GM12878 (cell line): ENCODE results near the gene TRAF3. TPM values are rescaled to one million over a fixed set of nuclear protein-coding genes. Genes with fewer than 3 reads are reported as not detected.
A peak's percentile ranks its signal among the peaks of the same experiment; 100 is the strongest.

Experiments used
- ATAC-seq: fragments of 200-7000 bp; cut with Tn5 transposase; 3 replicates; pipeline ENCODE4 v1.9.1; 2020; ENCODE audit warnings: mild to moderate bottlenecking, moderate library complexity
- BruUV-seq: library from RNA; stranded (reverse); fragments of 400-500 nt; replicated peaks from 2 replicates; lab custom pipeline; 2021; lab: Mats Ljungman, UMichigan
- CTCF ChIA-PET: fragments of 300-600 bp; sonication (Branson Sonifier 250); formaldehyde crosslinking; extraction: SDS; loops from one replicate; lab custom pipeline; 2021; ENCODE audit warnings: inconsistent platforms; lab: Yijun Ruan, JAX
- POLR2A ChIA-PET: fragments of 350-600 bp; formaldehyde crosslinking; extraction: SDS; loops from one replicate; lab custom pipeline; 2021; ENCODE audit warnings: inconsistent platforms; lab: Charles Lee
- RAD21 ChIA-PET: fragments of 300-600 bp; sonication (Branson Sonifier 250); formaldehyde crosslinking; loops from one replicate; lab custom pipeline; 2023; ENCODE audit warnings: antibody characterized with exemption; ENCODE audit not compliant: unreplicated experiment; lab: Charles Lee
- SMC1A ChIA-PET: fragments of 300-600 bp; sonication (Branson Sonifier 250); formaldehyde crosslinking; loops from one replicate; lab custom pipeline; 2023; ENCODE audit not compliant: unreplicated experiment, uncharacterized antibody; lab: Charles Lee
- DNase-seq: peaks from one replicate; pipeline ENCODE4 v3.0.0-alpha.2; 2011; ENCODE audit warnings: low read depth, low spot score
- FAIRE-seq: peaks from 3 replicates; lab custom pipeline; 2011; peaks lifted over from hg19 to GRCh38; lab: Jason Lieb, UNC
- H2AFZ ChIP-seq: 2 replicates; pipeline ENCODE4 v1.6.0; 2011; ENCODE audit warnings: low read depth, low read length, control low read depth; ENCODE audit not compliant: control insufficient read depth
- H3K27ac ChIP-seq: 2 replicates; pipeline ENCODE4 v1.5.1; 2011; ENCODE audit warnings: control low read depth; ENCODE audit not compliant: control insufficient read depth, insufficient read depth
- H3K27me3 ChIP-seq, 2 experiments: replicated peaks in 1 of 2; 2 replicates each; pipeline versions ENCODE4 v1.6.0 to v1.6.1; 2011; ENCODE audit warnings: low read length in 1 of 2; ENCODE audit not compliant: control insufficient read depth in 2 of 2, insufficient read depth in 2 of 2
- H3K36me3 ChIP-seq, 2 experiments: 2 replicates each; pipeline ENCODE4 v1.5.1; 2011; ENCODE audit warnings: low read length in 1 of 2; ENCODE audit not compliant: control insufficient read depth in 2 of 2, insufficient read depth in 2 of 2
- H3K4me1 ChIP-seq: 2 replicates; pipeline ENCODE4 v1.6.1; 2011; ENCODE audit warnings: mild to moderate bottlenecking, low read length, moderate library complexity, mixed read lengths; ENCODE audit not compliant: control insufficient read depth, insufficient read depth
- H3K4me2 ChIP-seq: 2 replicates; pipeline ENCODE4 v1.6.0; 2011; ENCODE audit warnings: control low read depth; ENCODE audit not compliant: control insufficient read depth, insufficient read depth
- H3K4me3 ChIP-seq: fragments of 200-600 bp; sonication (generic); 2 replicates; pipeline ENCODE4 v1.5.1; 2016
- H3K79me2 ChIP-seq: 2 replicates; pipeline ENCODE4 v1.6.0; 2011; ENCODE audit warnings: low read length; ENCODE audit not compliant: control insufficient read depth, insufficient read depth
- H3K9ac ChIP-seq: 2 replicates; pipeline ENCODE4 v1.8.0; 2011; ENCODE audit warnings: low read length, control low read depth, mixed read lengths; ENCODE audit not compliant: control insufficient read depth, insufficient read depth
- H3K9me3 ChIP-seq: replicated peaks from 3 replicates; pipeline ENCODE4 v1.5.1; 2011; ENCODE audit warnings: mild to moderate bottlenecking, low read length; ENCODE audit not compliant: control insufficient read depth, insufficient read depth
- H4K20me1 ChIP-seq: 2 replicates; pipeline ENCODE4 v1.6.0; 2011; ENCODE audit not compliant: control insufficient read depth, insufficient read depth
- IKZF2 ChIP-seq, 2 experiments: fragments of 450-650 bp; IDR thresholded peaks; 2 replicates each; pipeline ENCODE4 v1.6.1; 2017; ENCODE audit warnings: mild to moderate bottlenecking in 2 of 2, moderate library complexity in 2 of 2
- NR2C2 ChIP-seq: IDR thresholded peaks from 2 replicates; pipeline ENCODE4 v1.6.1; 2011; ENCODE audit warnings: borderline replicate concordance, low read depth; ENCODE audit not compliant: control insufficient read depth, insufficient read length
- PRDM15 ChIP-seq: fragments of 450-650 bp; formaldehyde crosslinking; IDR thresholded peaks from 2 replicates; pipeline ENCODE4 v1.4.0; 2020; ENCODE audit warnings: mild to moderate bottlenecking, moderate library complexity
- TARDBP ChIP-seq: IDR thresholded peaks from 2 replicates; pipeline ENCODE4 v1.6.1; 2016; ENCODE audit warnings: borderline replicate concordance
- ZBTB40 ChIP-seq: fragments of 450-650 bp; IDR thresholded peaks from 2 replicates; pipeline ENCODE4 v1.6.1; 2016; ENCODE audit warnings: mild to moderate bottlenecking, moderate library complexity, borderline replicate concordance
- ZSCAN29 ChIP-seq: fragments of 450-650 bp; IDR thresholded peaks from 2 replicates; pipeline ENCODE4 v1.6.1; 2017; ENCODE audit warnings: mild to moderate bottlenecking, moderate library complexity
- WGBS: methylation state at CpG from one replicate; pipeline ENCODE4 v1.1.6; 2016; ENCODE audit warnings: low lambda C conversion rate; ENCODE audit not compliant: insufficient replicate concordance, insufficient coverage; ENCODE audit errors: missing lambda C conversion rate; 5-methylcytosine and 5-hydroxymethylcytosine counted together
- in situ Hi-C: fragments of 300-500 bp; cut with MboI; formaldehyde crosslinking; loops from 9 replicates; pipeline ENCODE4 v1.14.3; 2018; ENCODE audit warnings: mixed read lengths
- intact Hi-C: fragments of 100-400 bp; cut with micrococcal nuclease; formaldehyde crosslinking; loops from one replicate; pipeline ENCODE4 v1.14.2; 2022; ENCODE audit not compliant: unreplicated experiment
- polyA plus RNA-seq, 11 experiments: library from polyadenylated mRNA; depleted of rRNA in 4 of 11; unstranded in 6 of 11; stranded (reverse) in 5 of 11; fragments of >200 nt; fragmentation: Nextera tagmentation in 4 of 11; fragmentation: Illumina TruSeq in 1 of 11; extraction: Ambion mirVana in 4 of 11; extraction: Trizol in 1 of 11; gene quantifications; 1 replicate in 1 of 11; 2 replicates in 10 of 11; pipeline versions ENCODE4 v1.2.1 to v1.2.3, GENCODE V29; 2011 to 2016; ENCODE audit warnings: inconsistent platforms in 2 of 11, missing spikeins in 2 of 11, low read depth in 1 of 11
- total RNA-seq, 4 experiments: library from RNA; depleted of rRNA in 3 of 4; stranded (reverse); fragments of >200 nt in 3 of 4; fragmentation: Illumina TruSeq in 1 of 4; extraction: Trizol in 1 of 4; gene quantifications; 2 replicates each; pipeline versions ENCODE4 v1.2.1 to v1.2.3, GENCODE V29; 2013 to 2021
- TF ChIP-seq, protein P1 (sequence below): IDR thresholded peaks from 2 replicates; pipeline ENCODE4 v1.6.1; 2011; ENCODE audit warnings: low read depth, mild to moderate bottlenecking, low read length, moderate library complexity, borderline replicate concordance; ENCODE audit errors: extremely low read depth
- TF ChIP-seq, protein P2 (sequence below): fragments of 450-650 bp; IDR thresholded peaks from 2 replicates; pipeline ENCODE4 v1.6.1; 2016; ENCODE audit warnings: mild to moderate bottlenecking

The TRAF3 gene
- total and polyA plus RNA-seq, 10 of the 15 experiments (the other 5 are each of a cell fraction or from before 2014, with no cell fraction given) = 3.0 to 70.1 (median 36.5) TPM

DNA sequence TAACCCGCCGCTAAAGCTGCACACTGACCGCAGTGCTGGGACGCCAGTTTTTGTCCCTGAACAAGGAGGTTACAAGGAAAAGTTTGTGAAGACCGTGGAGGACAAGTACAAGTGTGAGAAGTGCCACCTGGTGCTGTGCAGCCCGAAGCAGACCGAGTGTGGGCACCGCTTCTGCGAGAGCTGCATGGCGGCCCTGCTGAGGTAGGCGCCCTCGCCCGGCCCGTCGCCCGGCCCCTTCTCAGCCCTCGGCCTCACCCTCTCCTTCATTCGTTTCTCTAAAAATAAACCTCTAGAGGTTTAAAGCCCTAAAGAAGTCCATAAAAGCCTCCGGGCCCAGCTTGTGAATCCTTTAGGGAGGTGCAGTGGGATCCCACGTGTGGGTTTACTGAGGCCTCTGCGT lies 93.0 kb downstream of the TRAF3 start (continued):
- no peak for TF ChIP-seq ZBTB40
- TF ChIP-seq TARDBP = no peak
- TF ChIP-seq, all 136 proteins: peak for 0

DNA sequence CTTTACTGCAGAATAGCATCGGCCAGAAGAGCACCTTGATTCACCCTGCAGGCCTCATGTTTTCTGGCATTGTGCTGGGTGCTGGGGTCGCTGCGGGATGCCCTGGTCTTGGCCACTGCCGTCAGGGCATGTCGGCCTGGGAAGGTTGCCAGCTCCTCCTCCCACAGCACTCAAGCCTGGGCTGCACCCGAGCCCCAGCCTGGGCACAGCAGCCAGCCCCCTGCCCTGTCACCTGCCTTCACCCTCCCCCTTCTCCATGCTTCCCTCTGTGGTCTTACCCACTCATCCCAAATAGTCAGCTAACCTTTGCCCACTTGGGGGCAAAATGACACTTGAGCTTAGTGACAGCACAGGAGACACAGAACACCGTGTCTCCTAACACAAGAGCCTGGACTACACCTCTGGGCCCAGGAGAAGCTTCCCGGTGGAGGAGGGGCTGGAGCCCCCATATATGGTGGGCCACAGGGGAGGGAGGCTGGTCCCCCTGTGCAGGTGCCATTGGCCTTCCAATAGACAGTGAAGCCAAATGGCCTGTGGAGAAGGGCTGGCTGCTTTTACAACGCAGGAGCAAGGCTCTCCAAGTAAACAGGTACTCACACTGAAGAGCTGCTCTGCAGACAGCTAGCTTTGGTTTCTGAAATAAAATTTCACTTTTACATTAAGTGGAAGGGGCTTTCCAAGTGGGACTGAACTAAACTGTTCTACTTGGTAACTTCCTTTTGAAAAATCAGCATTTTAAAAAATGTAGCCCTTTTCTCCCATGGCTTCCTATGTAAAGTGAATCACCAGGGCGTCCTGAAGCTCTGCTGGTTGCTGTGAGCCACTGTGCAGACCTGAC lies 94.0 kb downstream of the TRAF3 start:
- Histone ChIP-seq H3K4me1 (peaks cover 29% of the 10 kb centered on the region), H3K36me3 (peaks cover 38 to 48% of the 10 kb centered on the region in 2 experiments), H4K20me1 (peaks cover 5% of the 10 kb centered on the region; the same call in 1 of the 2 replicates), H2AFZ (no peak overlapping the region), H3K9me3 (no peaks in the 10 kb centered on the region; the same call in 2 of the 3 replicates), H3K79me2 (peaks cover 34% of the 10 kb centered on the region), H3K27ac (no peak overlapping the region; the same call in 1 of the 2 replicates), H3K27me3 (no peaks in the 10 kb centered on the region), H3K4me2 (no peak overlapping the region), H3K9ac (no peak overlapping the region), H3K4me3 (no peak overlapping the region)
- ATAC-seq (peak; percentile 59), FAIRE-seq (no peak), DNase-seq (no peak)
- ChIA-PET CTCF (interaction anchor here (1.0 to 1.8 kb wide), 5 partner anchors 10 to 178 kb away, joined by 3 to 5 read pairs (median 4); no protein-coding TSS in a partner anchor), RAD21 (interaction anchor here (0.8 to 1.3 kb wide), 6 partner anchors 9 to 177 kb away, joined by 3 to 5 read pairs (median 4); no protein-coding TSS in a partner anchor), SMC1A (interaction anchor here (0.5 to 2.5 kb wide), 7 partner anchors 18 to 585 kb away, joined by 3 to 14 read pairs (median 3); no protein-coding TSS in a partner anchor), POLR2A (no interaction called here)
- intact Hi-C loops (no loop called here), in situ Hi-C loops (no loop called here)
- no TSS peak for BruUV-seq
- 75% methylated on average over 10 of the region's 10 CpGs for WGBS
- TF ChIP-seq ZSCAN29 (no peak), IKZF2 (IDR thresholded peaks at IDR 0.05) (no peak), PRDM15 (CRISPR knock-in tag) (no peak), NR2C2 (no peak)
- TF ChIP-seq, protein P1, sequence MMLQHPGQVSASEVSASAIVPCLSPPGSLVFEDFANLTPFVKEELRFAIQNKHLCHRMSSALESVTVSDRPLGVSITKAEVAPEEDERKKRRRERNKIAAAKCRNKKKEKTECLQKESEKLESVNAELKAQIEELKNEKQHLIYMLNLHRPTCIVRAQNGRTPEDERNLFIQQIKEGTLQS = no peak
- TF ChIP-seq, protein P2, sequence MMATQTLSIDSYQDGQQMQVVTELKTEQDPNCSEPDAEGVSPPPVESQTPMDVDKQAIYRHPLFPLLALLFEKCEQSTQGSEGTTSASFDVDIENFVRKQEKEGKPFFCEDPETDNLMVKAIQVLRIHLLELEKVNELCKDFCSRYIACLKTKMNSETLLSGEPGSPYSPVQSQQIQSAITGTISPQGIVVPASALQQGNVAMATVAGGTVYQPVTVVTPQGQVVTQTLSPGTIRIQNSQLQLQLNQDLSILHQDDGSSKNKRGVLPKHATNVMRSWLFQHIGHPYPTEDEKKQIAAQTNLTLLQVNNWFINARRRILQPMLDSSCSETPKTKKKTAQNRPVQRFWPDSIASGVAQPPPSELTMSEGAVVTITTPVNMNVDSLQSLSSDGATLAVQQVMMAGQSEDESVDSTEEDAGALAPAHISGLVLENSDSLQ = no peak
